Left ventricle myocardium inferior (tissue), 1 donor: Measurements from ENCODE around the gene ATP13A1. TPM values are rescaled to one million over a fixed set of nuclear protein-coding genes. Genes with fewer than 3 reads are reported as not detected.
A peak's percentile ranks its signal among the peaks of the same experiment; 100 is the strongest.
"Not testable (repeated sequence)": the region's sequence is repeated elsewhere in the genome, so short reads cannot be mapped to it uniquely, and the experiment has no call there.

Experiments used
- DNase-seq: peaks from one replicate; pipeline ENCODE4 v3.0.0-alpha.2; 2020
- H3K27ac ChIP-seq: fragments of 200-600 bp; replicated peaks from 2 replicates; pipeline ENCODE4 v1.8.0; 2021
- H3K27me3 ChIP-seq: fragments of 200-600 bp; 2 replicates; pipeline ENCODE4 v1.8.0; 2021; ENCODE audit warnings: low read depth
- H3K36me3 ChIP-seq: fragments of 200-600 bp; 2 replicates; pipeline ENCODE4 v1.8.0; 2021
- H3K4me1 ChIP-seq: fragments of 200-600 bp; 2 replicates; pipeline ENCODE4 v1.8.0; 2021
- H3K4me3 ChIP-seq: fragments of 200-600 bp; 2 replicates; pipeline ENCODE4 v1.8.0; 2021; ENCODE audit warnings: mild to moderate bottlenecking, moderate library complexity
- H3K9me3 ChIP-seq: fragments of 200-600 bp; replicated peaks from 2 replicates; pipeline ENCODE4 v1.8.0; 2021
- intact Hi-C: fragments of 100-400 bp; cut with micrococcal nuclease; formaldehyde crosslinking; loops from one replicate; pipeline ENCODE4 v1.11.0; 2022
- long read RNA-seq: library from polyadenylated mRNA; unstranded; transcript quantifications from one replicate; pipeline ENCODE4 v2.0.0, GENCODE V29; 2021
- total RNA-seq: library from RNA; stranded (reverse); fragmentation: NEBNext Ultra II Directional; extraction: Animal tissue kit (Norgen Biotek cat#: 25700); gene quantifications from one replicate; pipeline ENCODE4 v1.2.1, GENCODE V29; 2021
- TF ChIP-seq, protein P1 (sequence below): fragments of 200-600 bp; IDR thresholded peaks from 2 replicates; pipeline ENCODE4 v1.8.0; 2021; ENCODE audit warnings: antibody characterized with exemption, mild to moderate bottlenecking, borderline replicate concordance
- donor health status: DM: no; HTN: yes; CAD: no; lungs with severe emphysema.

The ATP13A1 gene
- total RNA-seq = 16.5 TPM
- long read RNA-seq, transcript ATP13A1-202 (26 exons, 3,861 nt) = major isoform, 26 of 73 reads
- long read RNA-seq, partial matches to known transcripts = 31 of 73 reads
- long read RNA-seq, other reads (novel, unspliced or antisense) = 16 of 73 reads

- H3K27ac ChIP-seq = peak within 1 kb of the TSS; percentile 96
- no peaks in the 10 kb centered on the region for H3K27me3 ChIP-seq
- H3K36me3 ChIP-seq = peaks cover 14% of the 10 kb centered on the region
- H3K4me1 ChIP-seq = peaks cover 34% of the 10 kb centered on the region
- peak within 1 kb of the TSS; percentile 91 for H3K4me3 ChIP-seq
- DNase-seq = peak; percentile 95
- intact Hi-C loops = no loop called here
- TF ChIP-seq, protein P1, sequence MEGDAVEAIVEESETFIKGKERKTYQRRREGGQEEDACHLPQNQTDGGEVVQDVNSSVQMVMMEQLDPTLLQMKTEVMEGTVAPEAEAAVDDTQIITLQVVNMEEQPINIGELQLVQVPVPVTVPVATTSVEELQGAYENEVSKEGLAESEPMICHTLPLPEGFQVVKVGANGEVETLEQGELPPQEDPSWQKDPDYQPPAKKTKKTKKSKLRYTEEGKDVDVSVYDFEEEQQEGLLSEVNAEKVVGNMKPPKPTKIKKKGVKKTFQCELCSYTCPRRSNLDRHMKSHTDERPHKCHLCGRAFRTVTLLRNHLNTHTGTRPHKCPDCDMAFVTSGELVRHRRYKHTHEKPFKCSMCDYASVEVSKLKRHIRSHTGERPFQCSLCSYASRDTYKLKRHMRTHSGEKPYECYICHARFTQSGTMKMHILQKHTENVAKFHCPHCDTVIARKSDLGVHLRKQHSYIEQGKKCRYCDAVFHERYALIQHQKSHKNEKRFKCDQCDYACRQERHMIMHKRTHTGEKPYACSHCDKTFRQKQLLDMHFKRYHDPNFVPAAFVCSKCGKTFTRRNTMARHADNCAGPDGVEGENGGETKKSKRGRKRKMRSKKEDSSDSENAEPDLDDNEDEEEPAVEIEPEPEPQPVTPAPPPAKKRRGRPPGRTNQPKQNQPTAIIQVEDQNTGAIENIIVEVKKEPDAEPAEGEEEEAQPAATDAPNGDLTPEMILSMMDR = peak; percentile 42
- no peaks in the 10 kb centered on the region for H3K9me3 ChIP-seq
Observed at GRCh38 chr19:19663256-19664120, at the start of gene ATP13A1. TSS of gene ATP13A1 (minus strand) at chr19:19663676. CDS start at chr19:19663666, 10 bp downstream.

GRCh38 chr19:19711934-19712828, 48.7 kb upstream of the ATP13A1 start:
- TF ChIP-seq, protein P1 = no peak
- H3K9me3 ChIP-seq = peaks cover 100% of the 10 kb centered on the region
- intact Hi-C loops = no loop called here
- H3K27me3 ChIP-seq = no peaks in the 10 kb centered on the region
- no peaks in the 10 kb centered on the region for H3K4me1 ChIP-seq
- H3K4me3 ChIP-seq = no peak overlapping the region
- no peak for DNase-seq
- no peak overlapping the region for H3K27ac ChIP-seq
- peaks cover 100% of the 10 kb centered on the region for H3K36me3 ChIP-seq

DNA sequence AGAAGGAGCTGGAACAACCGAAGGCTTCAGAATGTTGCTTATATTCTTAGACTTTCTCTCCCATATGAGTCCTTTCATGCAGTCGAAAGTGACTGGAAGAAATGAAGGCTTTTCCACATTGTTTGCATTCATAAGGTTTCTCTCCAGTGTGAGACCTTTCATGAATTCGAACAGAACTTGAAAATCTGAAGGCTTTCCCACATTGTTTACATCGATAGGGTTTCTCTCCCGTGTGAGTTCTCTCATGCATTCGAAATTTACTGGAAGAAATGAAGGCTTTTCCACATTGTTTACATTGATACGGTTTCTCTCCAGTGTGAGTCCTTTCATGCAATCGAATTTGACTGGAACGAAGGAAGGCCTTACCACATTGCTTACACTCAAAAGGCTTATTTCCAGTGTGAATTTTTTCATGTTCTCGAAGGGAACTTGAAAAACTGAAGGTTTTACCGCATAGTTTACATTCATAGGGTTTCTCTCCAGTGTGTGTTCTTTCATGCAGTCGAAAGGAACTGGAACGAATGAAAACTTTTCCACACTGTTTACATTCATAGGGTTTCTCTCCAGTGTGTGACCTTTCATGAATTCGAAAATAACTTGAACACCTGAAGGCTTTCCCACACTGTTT, 47.9 kb upstream of the ATP13A1 start:
- Histone ChIP-seq H3K9me3 (peaks cover 100% of the 10 kb centered on the region), H3K27me3 (no peaks in the 10 kb centered on the region), H3K4me3 (no peak overlapping the region), H3K36me3 (peaks cover 98% of the 10 kb centered on the region), H3K27ac (no peak overlapping the region), H3K4me1 (no peaks in the 10 kb centered on the region)
- DNase-seq = no peak
- TF ChIP-seq, protein P1 = no peak
- intact Hi-C loops = no loop called here

DNA sequence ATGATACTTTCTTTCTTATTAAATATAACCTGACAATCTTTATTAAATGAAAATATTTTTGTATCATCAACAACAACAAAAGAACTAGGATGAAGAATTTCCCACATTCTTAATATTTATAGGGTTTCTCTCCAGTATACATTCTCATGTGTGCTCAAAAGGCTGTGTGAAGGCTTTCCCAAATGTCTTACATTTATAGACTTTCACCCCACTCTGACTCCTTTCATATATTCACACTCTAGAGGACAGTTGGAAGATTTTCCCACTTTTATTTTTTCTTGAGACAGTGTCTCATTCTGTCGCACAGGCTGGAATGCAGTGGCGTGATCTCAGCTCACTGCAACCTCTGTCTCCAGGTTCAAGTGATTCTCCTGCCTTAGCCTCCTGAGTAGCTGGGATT, 47.0 kb upstream of the ATP13A1 start:
- H3K9me3 ChIP-seq = peaks cover 100% of the 10 kb centered on the region
- H3K4me1 ChIP-seq = no peaks in the 10 kb centered on the region
- TF ChIP-seq, protein P1 = no peak
- H3K27me3 ChIP-seq = no peaks in the 10 kb centered on the region
- intact Hi-C loops = no loop called here
- no peak overlapping the region for H3K4me3 ChIP-seq
- DNase-seq = no peak
- H3K27ac ChIP-seq = no peak overlapping the region
- H3K36me3 ChIP-seq = peaks cover 94% of the 10 kb centered on the region

- Histone ChIP-seq H3K27me3 (no peaks in the 10 kb centered on the region), H3K27ac (no peak overlapping the region), H3K36me3 (peaks cover 89% of the 10 kb centered on the region), H3K4me3 (no peak overlapping the region), H3K4me1 (no peaks in the 10 kb centered on the region), H3K9me3 (peaks cover 100% of the 10 kb centered on the region)
- TF ChIP-seq, protein P1 = no peak
- no peak for DNase-seq
- intact Hi-C loops = no loop called here
Observed at GRCh38 chr19:19704836-19705235, 41.4 kb upstream of the ATP13A1 start.

- H3K4me3 ChIP-seq, H3K27ac ChIP-seq: not testable (repeated sequence)
Observed at GRCh38 chr19:19700493-19700892, 37.0 kb upstream of the ATP13A1 start.

More at GRCh38 chr19:19700493-19700892, 37.0 kb upstream of the ATP13A1 start:
- DNase-seq, H3K4me1 ChIP-seq, intact Hi-C loops, H3K27me3 ChIP-seq: not testable (repeated sequence)
- H3K9me3 ChIP-seq = peaks cover 91% of the 10 kb centered on the region
- H3K36me3 ChIP-seq = peaks cover 52% of the 10 kb centered on the region
